ENCODE data around the gene STIM1. TPM values are rescaled to one million over a fixed set of nuclear protein-coding genes. Genes with fewer than 3 reads are reported as not detected.

The STIM1 gene
- total RNA-seq, 1 experiment from 2014 or later, result 28.3 TPM

GRCh38 chr11:3808861-3809623, 46.4 kb upstream of the STIM1 start:
- Histone ChIP-seq H3K79me2 (ENCODE audit: low read depth) (0 out of 2 replicates have a peak, but pooled peaks cover 4% of the 10 kb centered on the region), H3K4me1 (replicated peaks; ENCODE audit: insufficient read depth) (peaks cover 3% of the 10 kb centered on the region), H3K9me3 (ENCODE audit: insufficient read depth, low read depth) (no peaks in the 10 kb centered on the region), H2AFZ (peak overlapping the region; percentile 87), H3K4me2 (peak overlapping the region; percentile 62), H3K27ac (no peak overlapping the region), H3K4me3 (peak overlapping the region; percentile 86), H3K27me3 (ENCODE audit: insufficient read depth, low read depth) (no peaks in the 10 kb centered on the region), H3K36me3 (ENCODE audit: low read depth) (no peaks in the 10 kb centered on the region), H3F3A (ENCODE audit: insufficient read depth, low read depth) (no peaks in the 10 kb centered on the region), H4K20me1 (ENCODE audit: insufficient read depth) (no peaks in the 10 kb centered on the region), H3K9me2 (ENCODE audit: insufficient read depth) (no peaks in the 10 kb centered on the region)
- CTCF ChIA-PET, result interaction anchor here (1.0 to 1.9 kb wide), 2 partner anchors 33 to 263 kb away, joined by 4 to 8 read pairs; no protein-coding TSS in a partner anchor
- peak; percentile 35 to 70 for DNase-seq
- intact Hi-C loops (cut with micrococcal nuclease; ENCODE audit: unreplicated experiment), result loop anchor here (2.0 kb wide), 1 partner anchor 32 kb away; the partner anchor contains the start of gene RHOG
- POLR2A ChIA-PET (ENCODE audit: unreplicated experiment), result interaction anchor here (0.7 kb wide), 1 partner anchor 897 kb away, joined by 4 read pairs; no protein-coding TSS in a partner anchor
- BruUV-seq (replicated peaks), result TSS peak; percentile 48
- no peak for TF ChIP-seq EZH2 (IDR thresholded peaks at IDR 0.05; ENCODE audit: low read depth)
- TF ChIP-seq, protein P1, sequence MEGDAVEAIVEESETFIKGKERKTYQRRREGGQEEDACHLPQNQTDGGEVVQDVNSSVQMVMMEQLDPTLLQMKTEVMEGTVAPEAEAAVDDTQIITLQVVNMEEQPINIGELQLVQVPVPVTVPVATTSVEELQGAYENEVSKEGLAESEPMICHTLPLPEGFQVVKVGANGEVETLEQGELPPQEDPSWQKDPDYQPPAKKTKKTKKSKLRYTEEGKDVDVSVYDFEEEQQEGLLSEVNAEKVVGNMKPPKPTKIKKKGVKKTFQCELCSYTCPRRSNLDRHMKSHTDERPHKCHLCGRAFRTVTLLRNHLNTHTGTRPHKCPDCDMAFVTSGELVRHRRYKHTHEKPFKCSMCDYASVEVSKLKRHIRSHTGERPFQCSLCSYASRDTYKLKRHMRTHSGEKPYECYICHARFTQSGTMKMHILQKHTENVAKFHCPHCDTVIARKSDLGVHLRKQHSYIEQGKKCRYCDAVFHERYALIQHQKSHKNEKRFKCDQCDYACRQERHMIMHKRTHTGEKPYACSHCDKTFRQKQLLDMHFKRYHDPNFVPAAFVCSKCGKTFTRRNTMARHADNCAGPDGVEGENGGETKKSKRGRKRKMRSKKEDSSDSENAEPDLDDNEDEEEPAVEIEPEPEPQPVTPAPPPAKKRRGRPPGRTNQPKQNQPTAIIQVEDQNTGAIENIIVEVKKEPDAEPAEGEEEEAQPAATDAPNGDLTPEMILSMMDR (conservative IDR thresholded peaks at IDR 0.05), result peak; percentile 60

- H3F3A ChIP-seq (ENCODE audit: insufficient read depth, low read depth), result no peaks in the 10 kb centered on the region
- DNase-seq, result no peak
- H3K27me3 ChIP-seq (ENCODE audit: insufficient read depth, low read depth), result no peaks in the 10 kb centered on the region
- H3K79me2 ChIP-seq (ENCODE audit: low read depth), result 0 out of 2 replicates have a peak, but pooled peaks cover 4% of the 10 kb centered on the region
- ChIA-PET POLR2A (ENCODE audit: unreplicated experiment) (no interaction called here), CTCF (interaction anchor here (1.0 kb wide), 1 partner anchor 32 kb away, joined by 4 read pairs; no protein-coding TSS in a partner anchor)
- no peaks in the 10 kb centered on the region for H3K36me3 ChIP-seq (ENCODE audit: low read depth)
- intact Hi-C loops (cut with micrococcal nuclease; ENCODE audit: unreplicated experiment), result loop anchor here (2.0 kb wide), 1 partner anchor 31 kb away; the partner anchor contains the start of gene RHOG
- no peak overlapping the region for H3K4me3 ChIP-seq
- H3K9me2 ChIP-seq (ENCODE audit: insufficient read depth), result no peaks in the 10 kb centered on the region
- H3K27ac ChIP-seq, result no peak overlapping the region
- no peaks in the 10 kb centered on the region for H4K20me1 ChIP-seq (ENCODE audit: insufficient read depth)
- H3K9me3 ChIP-seq (ENCODE audit: insufficient read depth, low read depth), result no peaks in the 10 kb centered on the region
- no peak overlapping the region for H2AFZ ChIP-seq
- peaks cover 3% of the 10 kb centered on the region for H3K4me1 ChIP-seq (replicated peaks; ENCODE audit: insufficient read depth)
- no peak for TF ChIP-seq EZH2 (IDR thresholded peaks at IDR 0.05; ENCODE audit: low read depth)
- TF ChIP-seq, protein P1 (conservative IDR thresholded peaks at IDR 0.05), result no peak
- H3K4me2 ChIP-seq, result peak overlapping the region; percentile 62; the same call in 1 of the 2 replicates
- no TSS peak for BruUV-seq (replicated peaks)
Measured at GRCh38 chr11:3809624-3809928, 45.9 kb upstream of the STIM1 start.

GRCh38 chr11:3810446-3810845, 45.0 kb upstream of the STIM1 start:
- ChIA-PET POLR2A (ENCODE audit: unreplicated experiment) (no interaction called here), CTCF (no interaction called here)
- no peak for DNase-seq

More at GRCh38 chr11:3810446-3810845, 45.0 kb upstream of the STIM1 start:
- BruUV-seq (replicated peaks), result no TSS peak
- H3K27ac ChIP-seq, result no peak overlapping the region
- peaks cover 3% of the 10 kb centered on the region for H3K4me1 ChIP-seq (replicated peaks; ENCODE audit: insufficient read depth)
- H3K79me2 ChIP-seq (ENCODE audit: low read depth), result 0 out of 2 replicates have a peak, but pooled peaks cover 4% of the 10 kb centered on the region
- no peaks in the 10 kb centered on the region for H3K9me2 ChIP-seq (ENCODE audit: insufficient read depth)
- H2AFZ ChIP-seq, result no peak overlapping the region
- TF ChIP-seq EZH2 (IDR thresholded peaks at IDR 0.05; ENCODE audit: low read depth), result no peak
- TF ChIP-seq, protein P1 (conservative IDR thresholded peaks at IDR 0.05), result no peak
- H3K4me2 ChIP-seq, result no peak overlapping the region
- H3K9me3 ChIP-seq (ENCODE audit: insufficient read depth, low read depth), result no peaks in the 10 kb centered on the region
- no peaks in the 10 kb centered on the region for H3K27me3 ChIP-seq (ENCODE audit: insufficient read depth, low read depth)
- H3K36me3 ChIP-seq (ENCODE audit: low read depth), result no peaks in the 10 kb centered on the region
- no peak overlapping the region for H3K4me3 ChIP-seq
- H3F3A ChIP-seq (ENCODE audit: insufficient read depth, low read depth), result no peaks in the 10 kb centered on the region
- intact Hi-C loops (cut with micrococcal nuclease; ENCODE audit: unreplicated experiment), result no loop called here
- no peaks in the 10 kb centered on the region for H4K20me1 ChIP-seq (ENCODE audit: insufficient read depth)
